Measurements from ENCODE around the gene CWC27.

DNA sequence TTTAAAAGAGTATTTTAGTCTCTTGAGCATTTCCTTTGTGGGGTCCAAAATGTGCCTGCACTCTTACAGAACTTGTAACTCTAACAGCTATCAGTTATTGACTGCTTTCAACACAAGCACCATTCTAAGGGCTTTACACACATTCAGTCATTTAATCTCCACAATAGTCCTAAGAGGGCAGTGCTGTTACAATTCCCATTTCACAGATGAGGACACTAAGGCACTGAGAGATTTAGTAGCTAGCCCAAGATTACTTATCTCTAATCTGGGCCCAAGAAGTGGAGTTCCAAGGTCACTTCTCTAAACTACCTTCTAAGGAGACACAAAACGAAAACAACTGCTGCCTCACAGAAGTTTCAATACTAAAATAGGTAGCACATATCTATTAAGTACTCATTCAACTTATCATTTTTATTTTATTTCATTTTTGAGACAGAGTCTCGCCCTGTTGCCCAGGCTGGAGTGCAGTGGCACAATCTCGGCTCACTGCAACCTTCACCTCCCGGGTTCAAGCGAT is 275.2 kb downstream of the CWC27 start:
- TF ChIP-seq, protein P1, sequence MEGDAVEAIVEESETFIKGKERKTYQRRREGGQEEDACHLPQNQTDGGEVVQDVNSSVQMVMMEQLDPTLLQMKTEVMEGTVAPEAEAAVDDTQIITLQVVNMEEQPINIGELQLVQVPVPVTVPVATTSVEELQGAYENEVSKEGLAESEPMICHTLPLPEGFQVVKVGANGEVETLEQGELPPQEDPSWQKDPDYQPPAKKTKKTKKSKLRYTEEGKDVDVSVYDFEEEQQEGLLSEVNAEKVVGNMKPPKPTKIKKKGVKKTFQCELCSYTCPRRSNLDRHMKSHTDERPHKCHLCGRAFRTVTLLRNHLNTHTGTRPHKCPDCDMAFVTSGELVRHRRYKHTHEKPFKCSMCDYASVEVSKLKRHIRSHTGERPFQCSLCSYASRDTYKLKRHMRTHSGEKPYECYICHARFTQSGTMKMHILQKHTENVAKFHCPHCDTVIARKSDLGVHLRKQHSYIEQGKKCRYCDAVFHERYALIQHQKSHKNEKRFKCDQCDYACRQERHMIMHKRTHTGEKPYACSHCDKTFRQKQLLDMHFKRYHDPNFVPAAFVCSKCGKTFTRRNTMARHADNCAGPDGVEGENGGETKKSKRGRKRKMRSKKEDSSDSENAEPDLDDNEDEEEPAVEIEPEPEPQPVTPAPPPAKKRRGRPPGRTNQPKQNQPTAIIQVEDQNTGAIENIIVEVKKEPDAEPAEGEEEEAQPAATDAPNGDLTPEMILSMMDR (IDR thresholded peaks at IDR 0.05), result no peak
- no peak for TF ChIP-seq POLR2A (IDR thresholded peaks at IDR 0.05)

Data from testis (tissue), 2 donors.